AG04450 (cell line): Measurements from ENCODE around the gene VSIR. TPM values are rescaled to one million over a fixed set of nuclear protein-coding genes. Genes with fewer than 3 reads are reported as not detected.

Experiments
- CTCF ChIA-PET: fragments of 300-600, 350-600 bp; formaldehyde crosslinking; extraction: SDS; loops from one replicate; lab custom pipeline; 2022; ENCODE audit warnings: antibody characterized with exemption, inconsistent platforms; lab: Charles Lee
- POLR2A ChIA-PET: fragments of 350-600 bp; formaldehyde crosslinking; extraction: SDS; loops from one replicate; lab custom pipeline; 2021; ENCODE audit warnings: antibody characterized with exemption, inconsistent platforms; lab: Yijun Ruan, JAX
- DNase-seq: peaks from one replicate; pipeline ENCODE4 v3.0.0-alpha.2; 2011; ENCODE audit warnings: low read depth, low spot score
- H3K27ac ChIP-seq: one replicate; pipeline ENCODE4 v1.5.1; 2012; ENCODE audit warnings: low read depth, low read length, control low read depth
- H3K27me3 ChIP-seq: one replicate; pipeline ENCODE4 v1.6.0; 2012; ENCODE audit warnings: low read length; ENCODE audit not compliant: control insufficient read depth, insufficient read depth
- H3K4me3 ChIP-seq: 2 replicates; pipeline ENCODE4 v1.5.1; 2011; ENCODE audit warnings: mild to moderate bottlenecking, low read depth, low read length, control low read depth
- H3K9me3 ChIP-seq: 2 replicates; pipeline ENCODE4 v1.5.1; 2012; ENCODE audit warnings: low read length; ENCODE audit not compliant: control insufficient read depth, insufficient read depth
- polyA plus RNA-seq: library from polyadenylated mRNA; depleted of rRNA; stranded (reverse); fragments of >200 nt; gene quantifications from 2 replicates; pipeline ENCODE4 v1.2.3, GENCODE V29; 2011
- TF ChIP-seq, protein P1 (sequence below): IDR thresholded peaks from 2 replicates; pipeline ENCODE4 v1.5.1; 2011; ENCODE audit warnings: low read depth, low read length, control low read depth, inconsistent platforms

The VSIR gene
- polyA plus RNA-seq, 1 experiment = 22.1 TPM

DNA sequence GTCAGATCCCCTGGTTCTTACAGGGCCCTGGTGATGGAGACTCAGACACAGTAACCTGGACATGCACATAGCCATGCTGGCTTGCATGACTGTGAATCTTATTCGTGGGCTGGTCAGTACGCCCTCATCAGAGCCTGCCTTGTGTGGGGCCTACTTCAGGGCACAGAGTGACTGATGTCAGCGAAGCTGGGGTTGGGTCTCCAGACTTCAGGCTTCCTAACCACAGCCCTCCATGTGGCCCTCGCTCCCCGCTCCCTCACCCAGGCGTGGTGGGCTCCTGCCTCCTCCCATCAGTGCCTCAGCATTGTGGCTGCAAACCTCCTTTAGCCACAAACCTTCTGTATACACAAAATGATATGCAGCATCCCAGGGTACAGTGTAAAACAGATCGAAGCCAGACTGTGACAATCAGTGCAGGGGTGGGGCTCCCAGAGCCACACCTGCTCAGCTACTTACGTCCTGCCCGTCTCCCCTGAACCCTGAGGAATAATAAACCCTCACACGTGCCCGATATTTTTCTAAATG lies 46.7 kb downstream of the VSIR start:
- Histone ChIP-seq H3K9me3 (peaks cover 4% of the 10 kb centered on the region), H3K27ac (no peak overlapping the region), H3K27me3 (peaks cover 22% of the 10 kb centered on the region), H3K4me3 (no peak overlapping the region)
- CTCF ChIA-PET = interaction anchor here (1.1 kb wide), 1 partner anchor 9 kb away, joined by 3 read pairs; no protein-coding TSS in a partner anchor
- no peak for DNase-seq
- POLR2A ChIA-PET = no interaction called here
- TF ChIP-seq, protein P1, sequence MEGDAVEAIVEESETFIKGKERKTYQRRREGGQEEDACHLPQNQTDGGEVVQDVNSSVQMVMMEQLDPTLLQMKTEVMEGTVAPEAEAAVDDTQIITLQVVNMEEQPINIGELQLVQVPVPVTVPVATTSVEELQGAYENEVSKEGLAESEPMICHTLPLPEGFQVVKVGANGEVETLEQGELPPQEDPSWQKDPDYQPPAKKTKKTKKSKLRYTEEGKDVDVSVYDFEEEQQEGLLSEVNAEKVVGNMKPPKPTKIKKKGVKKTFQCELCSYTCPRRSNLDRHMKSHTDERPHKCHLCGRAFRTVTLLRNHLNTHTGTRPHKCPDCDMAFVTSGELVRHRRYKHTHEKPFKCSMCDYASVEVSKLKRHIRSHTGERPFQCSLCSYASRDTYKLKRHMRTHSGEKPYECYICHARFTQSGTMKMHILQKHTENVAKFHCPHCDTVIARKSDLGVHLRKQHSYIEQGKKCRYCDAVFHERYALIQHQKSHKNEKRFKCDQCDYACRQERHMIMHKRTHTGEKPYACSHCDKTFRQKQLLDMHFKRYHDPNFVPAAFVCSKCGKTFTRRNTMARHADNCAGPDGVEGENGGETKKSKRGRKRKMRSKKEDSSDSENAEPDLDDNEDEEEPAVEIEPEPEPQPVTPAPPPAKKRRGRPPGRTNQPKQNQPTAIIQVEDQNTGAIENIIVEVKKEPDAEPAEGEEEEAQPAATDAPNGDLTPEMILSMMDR = no peak

DNA sequence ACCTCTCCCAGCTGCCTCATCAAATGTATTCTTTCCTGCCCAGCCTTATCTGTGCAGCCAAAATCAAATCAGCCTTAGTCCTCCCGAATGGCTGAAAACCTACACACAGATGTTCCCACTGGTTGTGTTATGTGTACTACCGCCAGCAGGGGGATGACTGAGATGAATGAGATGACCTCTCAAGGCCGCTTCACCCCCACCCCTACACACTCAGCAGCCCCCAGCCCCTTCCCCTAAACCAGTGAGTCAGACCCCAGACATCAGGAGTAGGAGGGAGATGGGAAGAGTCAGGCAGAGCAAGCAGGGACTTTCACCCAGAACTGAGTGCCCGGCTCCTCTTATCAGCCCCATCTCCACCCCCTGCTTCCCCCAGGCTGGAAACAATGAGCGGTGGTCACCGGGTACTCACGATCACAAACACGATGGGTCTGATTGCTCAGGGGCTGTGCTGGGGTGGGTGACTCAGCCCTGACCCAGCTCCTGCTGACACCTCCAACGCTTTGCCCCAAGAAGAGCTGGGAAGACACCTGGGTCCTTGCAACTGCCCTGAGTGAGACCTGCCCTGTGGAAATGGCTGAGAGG lies 47.2 kb downstream of the VSIR start:
- POLR2A ChIA-PET = no interaction called here
- H3K4me3 ChIP-seq = no peak overlapping the region
- peaks cover 4% of the 10 kb centered on the region for H3K9me3 ChIP-seq
- TF ChIP-seq, protein P1 = peak; percentile 57
- CTCF ChIA-PET = interaction anchor here (1.1 to 1.5 kb wide), 2 partner anchors 9 to 47 kb away, joined by 3 to 8 read pairs; partner anchors contain the start of gene VSIR
- peaks cover 24% of the 10 kb centered on the region for H3K27me3 ChIP-seq
- no peak for DNase-seq
- no peak overlapping the region for H3K27ac ChIP-seq

DNA sequence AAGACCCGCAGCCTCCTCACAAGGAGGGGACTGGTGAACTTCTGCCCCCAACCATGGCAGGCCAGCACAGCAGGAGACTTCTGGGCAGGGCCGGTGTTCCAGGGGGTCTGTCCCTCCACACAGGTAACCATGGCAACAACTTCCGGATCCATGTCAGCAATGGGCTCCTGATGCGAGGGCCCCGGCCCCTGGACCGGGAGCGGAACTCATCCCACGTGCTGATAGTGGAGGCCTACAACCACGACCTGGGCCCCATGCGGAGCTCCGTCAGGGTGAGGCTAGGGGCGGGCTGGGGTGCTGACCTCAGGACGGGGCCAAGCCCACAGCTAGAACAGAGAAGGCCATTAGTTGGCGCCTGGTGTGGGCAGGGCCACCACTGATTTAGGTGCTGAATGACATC lies 48.1 kb downstream of the VSIR start:
- POLR2A ChIA-PET = no interaction called here
- Histone ChIP-seq H3K9me3 (peaks cover 4% of the 10 kb centered on the region), H3K27ac (no peak overlapping the region), H3K27me3 (peaks cover 28% of the 10 kb centered on the region), H3K4me3 (no peak overlapping the region)
- CTCF ChIA-PET = interaction anchor here (0.9 to 1.5 kb wide), 2 partner anchors 28 to 48 kb away, joined by 3 to 8 read pairs; partner anchors contain the start of gene VSIR
- TF ChIP-seq, protein P1 = no peak
- DNase-seq = no peak

DNA sequence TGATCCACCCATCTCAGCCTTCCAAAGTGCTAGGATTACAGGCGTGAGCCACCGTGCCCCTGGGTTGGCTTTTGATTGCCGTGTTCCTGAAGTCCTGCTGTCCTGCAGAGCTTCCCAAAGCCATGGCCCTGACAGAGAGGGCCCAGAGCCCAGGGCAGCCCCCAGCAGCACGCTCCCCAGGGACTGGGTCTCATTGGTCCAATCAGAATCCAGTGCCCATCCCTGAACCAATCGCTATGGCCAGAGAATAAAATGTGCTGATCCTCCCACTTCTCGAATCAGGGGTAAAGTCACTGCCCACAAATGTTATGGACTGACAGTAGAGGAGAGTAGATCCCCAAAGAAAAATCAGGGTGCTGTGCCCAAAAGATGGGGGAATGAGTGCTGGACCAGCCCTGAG lies 48.8 kb downstream of the VSIR start:
- CTCF ChIA-PET = no interaction called here
- DNase-seq = no peak
- Histone ChIP-seq H3K27ac (no peak overlapping the region), H3K9me3 (peaks cover 4% of the 10 kb centered on the region), H3K4me3 (no peak overlapping the region), H3K27me3 (peaks cover 30% of the 10 kb centered on the region)
- POLR2A ChIA-PET = no interaction called here
- TF ChIP-seq, protein P1 = no peak

DNA sequence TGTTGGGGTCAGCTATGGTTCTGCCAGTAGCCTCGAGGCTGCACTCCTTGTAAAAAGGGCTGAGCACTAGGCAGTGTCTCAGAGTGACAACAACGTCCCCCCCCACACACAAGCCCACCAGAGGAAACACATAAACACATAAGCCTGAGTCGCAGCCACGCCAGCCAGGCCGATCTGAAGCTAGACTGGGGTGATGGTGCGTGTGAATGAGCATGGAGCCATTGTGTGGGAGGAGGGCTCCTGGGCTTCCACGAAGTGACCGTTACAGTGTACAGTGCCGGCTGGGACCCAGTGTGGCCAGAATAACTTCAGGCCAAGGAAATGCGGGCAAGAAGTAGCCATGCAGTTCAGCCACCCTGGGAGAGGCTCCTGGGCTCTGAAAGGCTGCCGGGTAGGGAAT lies 50.0 kb downstream of the VSIR start:
- ChIA-PET POLR2A (no interaction called here), CTCF (interaction anchor here (0.9 kb wide), 1 partner anchor 16 kb away, joined by 4 read pairs; no protein-coding TSS in a partner anchor)
- peaks cover 30% of the 10 kb centered on the region for H3K27me3 ChIP-seq
- DNase-seq = no peak
- peaks cover 4% of the 10 kb centered on the region for H3K9me3 ChIP-seq
- H3K27ac ChIP-seq = no peak overlapping the region
- TF ChIP-seq, protein P1 = no peak
- H3K4me3 ChIP-seq = no peak overlapping the region
